Psoas muscle (tissue), 8 donors: ENCODE data around the gene VPS13D. TPM values are rescaled to one million over a fixed set of nuclear protein-coding genes. Genes with fewer than 3 reads are reported as not detected.

ENCODE experiments used
- ATAC-seq, 4 donors: fragments of 200-7000 bp; cut with Tn5 transposase; one replicate each; pipeline ENCODE4 v1.9.1; 2020; ENCODE audit warnings: moderate library complexity in 3 of 4, mild to moderate bottlenecking in 2 of 4
- DNase-seq, 2 donors: peaks; one replicate each; pipeline ENCODE4 v3.0.0-alpha.2; 2020
- H3K27ac ChIP-seq: fragments of 200-600 bp; one replicate; pipeline ENCODE4 v1.8.0; 2022
- H3K27me3 ChIP-seq, 3 donors: fragments of 200-600 bp in 1 of 3; one replicate each; pipeline versions ENCODE4 v1.6.1 to v1.8.0; 2013 to 2022; ENCODE audit warnings: low read length in 2 of 3, mild to moderate bottlenecking in 2 of 3, moderate library complexity in 1 of 3; ENCODE audit not compliant: insufficient read depth in 3 of 3
- H3K36me3 ChIP-seq, 2 donors: fragments of 200-600 bp in 1 of 2; one replicate each; pipeline versions ENCODE4 v1.6.1 to v1.8.0; 2013 to 2022; ENCODE audit warnings: low read depth in 1 of 2, mild to moderate bottlenecking in 1 of 2, moderate library complexity in 1 of 2; ENCODE audit not compliant: insufficient read depth in 1 of 2
- H3K4me1 ChIP-seq: fragments of 200-600 bp; one replicate; pipeline ENCODE4 v1.8.0; 2022
- H3K4me3 ChIP-seq: fragments of 200-600 bp; one replicate; pipeline ENCODE4 v1.8.0; 2022; ENCODE audit warnings: mild to moderate bottlenecking
- H3K9me3 ChIP-seq: fragments of 200-600 bp; one replicate; pipeline ENCODE4 v1.8.0; 2022
- CTCF ChIP-seq: fragments of 200-600 bp; IDR thresholded peaks from one replicate; pipeline ENCODE4 v1.8.0; 2022; ENCODE audit warnings: antibody characterized with exemption
- WGBS, 3 donors: extraction: QIAGEN DNeasy Blood & Tissue Kit; methylation state at CpG; one replicate each; pipeline versions ENCODE4 v1.1.6 to v1.1.7; 2013; 5-methylcytosine and 5-hydroxymethylcytosine counted together
- intact Hi-C, 2 donors: fragments of 100-400 bp; cut with DNase I; formaldehyde crosslinking; loops; one replicate each; pipeline versions ENCODE4 v1.11.0 to v1.14.2; 2022
- polyA plus RNA-seq, 3 donors: library from polyadenylated mRNA; stranded (reverse); fragments of 200-250 nt; gene quantifications; one replicate each; pipeline ENCODE4 v1.2.3, GENCODE V29; 2013
- total RNA-seq, 4 donors: library from RNA; stranded (reverse); fragmentation: NEBNext Ultra II Directional in 2 of 4; extraction: Animal tissue kit (Norgen Biotek cat#: 25700) in 2 of 4; gene quantifications; one replicate each; pipeline versions ENCODE4 v1.2.1 to v1.2.4, GENCODE V29; 2021 to 2023
- donor health status: healthy with polysubstance abuse.
- donor health status: DM: no; HTN: no; CAD: no; lungs with moderate emphysema.
- donor health status: Bipolar disorder and iron deficiency.
- donor health status: healthy.
- donor health status: DM: yes; HTN: yes; CAD: no.
- donor health status: DM: no; HTN: no; CAD: no.
- donor health status: DM: no; HTN: no; CAD: no.
- donor health status: DM: yes; HTN: yes; CAD: no.

VPS13D gene
- total and polyA plus RNA-seq, 7 donors, result 19.9 to 69.1 (median 45.3) TPM

- no peak overlapping the region for H3K27ac ChIP-seq
- peaks cover 0 to 7% of the 10 kb centered on the region in 2 donors for H3K36me3 ChIP-seq
- 89 to 97% (median 91%) methylated on average over 4 of the region's 4 CpGs for WGBS, 3 donors
- no peaks in the 10 kb centered on the region for H3K27me3 ChIP-seq
- DNase-seq (no peak), ATAC-seq (no peak)
- H3K4me1 ChIP-seq, result peaks cover 27% of the 10 kb centered on the region
- H3K4me3 ChIP-seq, result no peak overlapping the region
- intact Hi-C loops, result no loop called here
- TF ChIP-seq CTCF, result no peak
- no peaks in the 10 kb centered on the region for H3K9me3 ChIP-seq
These were observed 259.0 kb downstream of the VPS13D start for GRCh38 chr1:12488666-12489354.

- no peak overlapping the region for H3K4me3 ChIP-seq
- no peak for TF ChIP-seq CTCF
These were observed 260.8 kb downstream of the VPS13D start for GRCh38 chr1:12490532-12491142.

GRCh38 chr1:12491656-12492055 lies 261.8 kb downstream of the VPS13D start:
- Histone ChIP-seq H3K4me1 (peaks cover 4% of the 10 kb centered on the region), H3K27me3 (no peaks in the 10 kb centered on the region), H3K4me3 (no peak overlapping the region), H3K9me3 (no peaks in the 10 kb centered on the region), H3K36me3 (peaks cover 0 to 7% of the 10 kb centered on the region in 2 donors), H3K27ac (no peak overlapping the region)
- ATAC-seq (no peak), DNase-seq (no peak)
- intact Hi-C loops, result no loop called here
- 62 to 80% (median 68%) methylated on average over 5 of the region's 5 CpGs for WGBS, 3 donors
- TF ChIP-seq CTCF, result no peak

More at GRCh38 chr1:12490532-12491142, 260.8 kb downstream of the VPS13D start:
- Histone ChIP-seq H3K4me1 (peaks cover 15% of the 10 kb centered on the region), H3K27ac (no peak overlapping the region), H3K36me3 (peaks cover 0 to 7% of the 10 kb centered on the region in 2 donors), H3K9me3 (no peaks in the 10 kb centered on the region), H3K27me3 (no peaks in the 10 kb centered on the region)
- intact Hi-C loops, result no loop called here
- DNase-seq (no peak), ATAC-seq (no peak)
- WGBS, 3 donors, result 97 to 98% (median 97%) methylated on average over 11 of the region's 11 CpGs

- DNase-seq, result no peak
- peaks cover 0 to 27% of the 10 kb centered on the region in 2 donors for H3K36me3 ChIP-seq
- 96% methylated on average over 11 of the region's 11 CpGs for WGBS, 3 donors
- intact Hi-C loops, result no loop called here
- ATAC-seq, result no peak
- H3K4me3 ChIP-seq, result no peak overlapping the region
- no peaks in the 10 kb centered on the region for H3K9me3 ChIP-seq
- TF ChIP-seq CTCF, result no peak
- no peak overlapping the region for H3K27ac ChIP-seq
- no peaks in the 10 kb centered on the region for H3K27me3 ChIP-seq
- no peaks in the 10 kb centered on the region for H3K4me1 ChIP-seq
These were observed 265.9 kb downstream of the VPS13D start for GRCh38 chr1:12495725-12496124.
